Activated CD8-positive, alpha-beta T cell treated with anti-CD3 and anti-CD28 coated beads, Interleukin-2, amount 10 ng/mL, durations not matched to agents 7 days and 5 days (primary cell): ENCODE results near the gene GNB5. TPM values are rescaled to one million over a fixed set of nuclear protein-coding genes. Genes with fewer than 3 reads are reported as not detected.
"Not testable (repeated sequence)": the region's sequence is repeated elsewhere in the genome, so short reads cannot be mapped to it uniquely, and the experiment has no call there.

Experiments used
- ATAC-seq: fragments of 150-1000 bp; cut with Tn5 transposase; one replicate; pipeline ENCODE4 v1.10.0; 2021; ENCODE audit warnings: moderate library complexity
- CTCF ChIA-PET: fragments of 350-600 bp; sonication (Branson Sonifier 250); formaldehyde crosslinking; loops from one replicate; lab custom pipeline; 2021; ENCODE audit warnings: antibody characterized with exemption; lab: Charles Lee
- POLR2A ChIA-PET: fragments of 350-600 bp; sonication (Branson Sonifier 250); formaldehyde crosslinking; loops from one replicate; lab custom pipeline; 2021; ENCODE audit warnings: antibody characterized with exemption; lab: Charles Lee
- DNase-seq: peaks from one replicate; pipeline ENCODE4 v3.0.0-alpha.2; 2020
- H3K27ac Mint-ChIP-seq: one replicate; pipeline ENCODE4 v1.8.0; 2021; ENCODE audit warnings: mild to moderate bottlenecking, mixed read lengths
- H3K27me3 Mint-ChIP-seq: one replicate; pipeline ENCODE4 v1.8.0; 2021; ENCODE audit warnings: low read depth, mixed read lengths
- H3K36me3 Mint-ChIP-seq: one replicate; pipeline ENCODE4 v1.8.0; 2021; ENCODE audit warnings: low read depth, mixed read lengths
- H3K4me1 Mint-ChIP-seq: one replicate; pipeline ENCODE4 v1.8.0; 2021; ENCODE audit warnings: low read depth, mixed read lengths
- H3K4me3 Mint-ChIP-seq: one replicate; pipeline ENCODE4 v1.8.0; 2021; ENCODE audit warnings: mild to moderate bottlenecking, mixed read lengths
- H3K9me3 Mint-ChIP-seq: one replicate; pipeline ENCODE4 v1.8.0; 2022; ENCODE audit warnings: mixed read lengths; ENCODE audit not compliant: insufficient read depth
- total RNA-seq, 2 experiments: library from RNA; stranded (reverse); gene quantifications; one replicate each; pipeline ENCODE4 v1.2.3, GENCODE V29; 2021

GNB5 gene
- total RNA-seq, 2 experiments from 2014 or later = 33.8 to 37.0 TPM

- DNase-seq (no peak), ATAC-seq (no peak)
- no peaks in the 10 kb centered on the region for H3K36me3 Mint-ChIP-seq
- no peaks in the 10 kb centered on the region for H3K9me3 Mint-ChIP-seq
- CTCF ChIA-PET = interaction anchor here (1.3 to 1.7 kb wide), 2 partner anchors 20 to 41 kb away, joined by 3 to 6 read pairs; no protein-coding TSS in a partner anchor
- POLR2A ChIA-PET = no interaction called here
- no peaks in the 10 kb centered on the region for H3K4me1 Mint-ChIP-seq
- H3K27me3 Mint-ChIP-seq = peaks cover 17% of the 10 kb centered on the region
- no peak overlapping the region for H3K27ac Mint-ChIP-seq
- no peak overlapping the region for H3K4me3 Mint-ChIP-seq
These were observed 92.9 kb downstream of the GNB5 start for GRCh38 chr15:52098323-52098722.

- ATAC-seq (no peak), DNase-seq (no peak)
- Mint-ChIP-seq H3K27ac (no peak overlapping the region), H3K9me3 (no peaks in the 10 kb centered on the region), H3K27me3 (peaks cover 16% of the 10 kb centered on the region), H3K4me3 (no peak overlapping the region), H3K36me3 (no peaks in the 10 kb centered on the region), H3K4me1 (no peaks in the 10 kb centered on the region)
- CTCF ChIA-PET = interaction anchor here (1.3 to 1.7 kb wide), 2 partner anchors 18 to 42 kb away, joined by 3 to 6 read pairs; no protein-coding TSS in a partner anchor
- POLR2A ChIA-PET = no interaction called here
These were observed 94.0 kb downstream of the GNB5 start for GRCh38 chr15:52097180-52097579.

- H3K4me1 Mint-ChIP-seq, H3K36me3 Mint-ChIP-seq, ATAC-seq, POLR2A ChIA-PET, DNase-seq, CTCF ChIA-PET, H3K9me3 Mint-ChIP-seq, H3K27ac Mint-ChIP-seq, H3K4me3 Mint-ChIP-seq: not testable (repeated sequence)
- peaks cover 12% of the 10 kb centered on the region for H3K27me3 Mint-ChIP-seq
These were observed 94.7 kb downstream of the GNB5 start for GRCh38 chr15:52096536-52096935.

GRCh38 chr15:52095597-52096262 is 95.5 kb downstream of the GNB5 start:
- ChIA-PET CTCF (no interaction called here), POLR2A (no interaction called here)
- ATAC-seq = no peak
- Mint-ChIP-seq H3K36me3 (no peaks in the 10 kb centered on the region), H3K9me3 (no peaks in the 10 kb centered on the region), H3K27me3 (peaks cover 12% of the 10 kb centered on the region), H3K27ac (no peak overlapping the region), H3K4me3 (no peak overlapping the region), H3K4me1 (no peaks in the 10 kb centered on the region)
- no peak for DNase-seq

- CTCF ChIA-PET = interaction anchor here (1.2 to 1.6 kb wide), 2 partner anchors 16 to 44 kb away, joined by 3 to 5 read pairs; no protein-coding TSS in a partner anchor
- Mint-ChIP-seq H3K27me3 (peaks cover 15% of the 10 kb centered on the region), H3K36me3 (no peaks in the 10 kb centered on the region), H3K9me3 (peaks cover 6% of the 10 kb centered on the region), H3K4me3 (no peak overlapping the region), H3K27ac (no peak overlapping the region), H3K4me1 (no peaks in the 10 kb centered on the region)
- ATAC-seq (no peak), DNase-seq (no peak)
- POLR2A ChIA-PET = no interaction called here
These were observed 96.2 kb downstream of the GNB5 start for GRCh38 chr15:52094811-52095584.

- no peaks in the 10 kb centered on the region for H3K4me1 Mint-ChIP-seq
- H3K9me3 Mint-ChIP-seq = peaks cover 14% of the 10 kb centered on the region
- ChIA-PET CTCF (interaction anchor here (1.2 to 1.6 kb wide), 2 partner anchors 15 to 46 kb away, joined by 3 to 5 read pairs; no protein-coding TSS in a partner anchor), POLR2A (interaction anchor here (0.6 kb wide), 1 partner anchor 11 kb away, joined by 3 read pairs; no protein-coding TSS in a partner anchor)
- DNase-seq (no peak), ATAC-seq (no peak)
- H3K36me3 Mint-ChIP-seq = peaks cover 4% of the 10 kb centered on the region
- no peak overlapping the region for H3K4me3 Mint-ChIP-seq
- peaks cover 17% of the 10 kb centered on the region for H3K27me3 Mint-ChIP-seq
- no peak overlapping the region for H3K27ac Mint-ChIP-seq
These were observed 97.4 kb downstream of the GNB5 start for GRCh38 chr15:52093539-52094510.

GRCh38 chr15:52093167-52093538 is 98.0 kb downstream of the GNB5 start:
- H3K27me3 Mint-ChIP-seq = peaks cover 17% of the 10 kb centered on the region
- ATAC-seq (no peak), DNase-seq (no peak)
- H3K4me1 Mint-ChIP-seq = no peaks in the 10 kb centered on the region
- no peak overlapping the region for H3K4me3 Mint-ChIP-seq
- H3K9me3 Mint-ChIP-seq = peaks cover 14% of the 10 kb centered on the region
- CTCF ChIA-PET = no interaction called here
- POLR2A ChIA-PET = no interaction called here
- H3K27ac Mint-ChIP-seq = no peak overlapping the region
- H3K36me3 Mint-ChIP-seq = peaks cover 4% of the 10 kb centered on the region

- DNase-seq = no peak
- ChIA-PET CTCF (interaction anchor here (0.6 to 1.8 kb wide), 2 partner anchors 11 to 23 kb away, joined by 3 to 10 read pairs; no protein-coding TSS in a partner anchor), POLR2A (interaction anchor here (0.7 kb wide), 1 partner anchor 10 kb away, joined by 3 read pairs; no protein-coding TSS in a partner anchor)
- peaks cover 13% of the 10 kb centered on the region for H3K27me3 Mint-ChIP-seq
- H3K27ac Mint-ChIP-seq = no peak overlapping the region
- peaks cover 14% of the 10 kb centered on the region for H3K9me3 Mint-ChIP-seq
- no peak for ATAC-seq
- no peaks in the 10 kb centered on the region for H3K4me1 Mint-ChIP-seq
- no peak overlapping the region for H3K4me3 Mint-ChIP-seq
- H3K36me3 Mint-ChIP-seq = peaks cover 4% of the 10 kb centered on the region
These were observed 101.0 kb downstream of the GNB5 start for GRCh38 chr15:52090193-52090592.

- ChIA-PET POLR2A (interaction anchor here (0.6 kb wide), 1 partner anchor 32 kb away, joined by 3 read pairs; no protein-coding TSS in a partner anchor), CTCF (no interaction called here)
- DNase-seq (no peak), ATAC-seq (no peak)
- Mint-ChIP-seq H3K27ac (no peak overlapping the region), H3K4me3 (no peak overlapping the region), H3K4me1 (peaks cover 20% of the 10 kb centered on the region), H3K36me3 (peaks cover 4% of the 10 kb centered on the region), H3K27me3 (peaks cover 6% of the 10 kb centered on the region), H3K9me3 (peaks cover 14% of the 10 kb centered on the region)
These were observed 105.0 kb downstream of the GNB5 start for GRCh38 chr15:52086011-52086786.

- H3K27me3 Mint-ChIP-seq = peaks cover 6% of the 10 kb centered on the region
- DNase-seq = no peak
- ChIA-PET POLR2A (interaction anchor here (0.6 kb wide), 1 partner anchor 31 kb away, joined by 3 read pairs; no protein-coding TSS in a partner anchor), CTCF (no interaction called here)
- peaks cover 23% of the 10 kb centered on the region for H3K4me1 Mint-ChIP-seq
- H3K27ac Mint-ChIP-seq = no peak overlapping the region
- H3K9me3 Mint-ChIP-seq = peaks cover 10% of the 10 kb centered on the region
- no peak overlapping the region for H3K4me3 Mint-ChIP-seq
- ATAC-seq = no peak
- peaks cover 4% of the 10 kb centered on the region for H3K36me3 Mint-ChIP-seq
These were observed 105.9 kb downstream of the GNB5 start for GRCh38 chr15:52085299-52085698.
